NCI-H1417 (cell line): Measurements from ENCODE around the gene GINM1.
A peak's percentile ranks its signal among the peaks of the same experiment; 100 is the strongest.

Experiments
- DNase-seq, 3 experiments: peaks; one replicate each; lab custom pipeline; 2025; lab: John Stamatoyannopoulos, UW

The GINM1 gene

GRCh38 chr6:149565527-149566409 lies at the start of gene GINM1:
TSS of gene GINM1 (plus strand) at chr6:149566375. CDS start at chr6:149566415, 40 bp downstream.
- peak; percentile 97 to 98 (median 97) for DNase-seq

GRCh38 chr6:149529650-149530049 lies 36.5 kb upstream of the GINM1 start:
- DNase-seq: no peak

- no peak for DNase-seq
Measured at GRCh38 chr6:149534742-149535141, 31.4 kb upstream of the GINM1 start.

- DNase-seq: no peak
Measured at GRCh38 chr6:149541139-149541538, 25.0 kb upstream of the GINM1 start.

GRCh38 chr6:149544646-149545257 lies 21.4 kb upstream of the GINM1 start:
- DNase-seq: peak in 2 of 3 experiments; percentile 47 to 60

- peak in 1 of 3 experiments; percentile 74 for DNase-seq
Measured at GRCh38 chr6:149545258-149545753, 20.9 kb upstream of the GINM1 start.

GRCh38 chr6:149545754-149546471 lies 20.3 kb upstream of the GINM1 start, which contains the start of gene PPIL4:
TSS of gene PPIL4 (minus strand) at chr6:149546043. CDS start at chr6:149546005, 38 bp downstream.
- DNase-seq: peak; percentile 96 to 97 (median 97)

- no peak for DNase-seq
Measured at GRCh38 chr6:149551920-149552319, 14.3 kb upstream of the GINM1 start.

GRCh38 chr6:149558029-149558428 lies 8.1 kb upstream of the GINM1 start:
- DNase-seq: no peak

- DNase-seq: no peak
Measured at GRCh38 chr6:149559389-149559788, 6.8 kb upstream of the GINM1 start.

GRCh38 chr6:149560736-149561135 lies 5.4 kb upstream of the GINM1 start:
- DNase-seq: peak in 1 of 3 experiments; percentile 6

- no peak for DNase-seq
Measured at GRCh38 chr6:149563203-149563927, 2.8 kb upstream of the GINM1 start.

GRCh38 chr6:149563928-149564325 lies 2.2 kb upstream of the GINM1 start:
- DNase-seq: peak in 1 of 3 experiments; percentile 36

GRCh38 chr6:149566410-149567193 lies 427 bp downstream of the GINM1 start:
- peak; percentile 39 to 91 (median 88) for DNase-seq

- DNase-seq: no peak
Measured at GRCh38 chr6:149567194-149567586, 1.0 kb downstream of the GINM1 start.

GRCh38 chr6:149567945-149568585 lies 1.9 kb downstream of the GINM1 start:
- no peak for DNase-seq

GRCh38 chr6:149580880-149581279 lies 14.7 kb downstream of the GINM1 start:
- DNase-seq: no peak

GRCh38 chr6:149581349-149581748 lies 15.2 kb downstream of the GINM1 start:
- DNase-seq: no peak

- peak in 1 of 3 experiments; percentile 14 for DNase-seq
Measured at GRCh38 chr6:149586149-149586548, 20.0 kb downstream of the GINM1 start.

GRCh38 chr6:149592983-149593382 lies 26.8 kb downstream of the GINM1 start:
- no peak for DNase-seq
